ENCODE results near the gene RBM47. TPM values are rescaled to one million over a fixed set of nuclear protein-coding genes. Genes with fewer than 3 reads are reported as not detected.
A peak's percentile ranks its signal among the peaks of the same experiment; 100 is the strongest.

RBM47 gene
- total and polyA plus RNA-seq, 2 of the 4 experiments (the other 2 are of a cell fraction) = 0.44 to 1.1 TPM

DNA sequence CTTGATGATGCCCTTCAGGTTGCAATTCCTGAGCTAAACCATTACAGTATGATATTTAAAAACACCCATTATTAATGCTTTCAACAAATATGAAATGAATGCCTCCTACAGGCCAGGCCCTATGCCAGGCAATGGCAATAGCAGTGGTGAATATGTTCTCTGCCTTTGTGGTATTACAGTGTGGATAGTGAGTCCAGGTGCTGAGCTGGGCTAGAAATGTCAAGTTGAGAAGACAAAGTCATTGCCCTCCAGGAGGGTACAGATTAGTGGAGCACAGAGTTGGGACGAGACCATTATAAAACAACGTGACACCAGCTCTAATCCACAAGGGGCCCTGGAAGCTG lies 81.9 kb downstream of the RBM47 start:
- Histone ChIP-seq H3K4me3 (ENCODE audit: insufficient read depth, low read depth, low read length) (no peak overlapping the region), H2AFZ (replicated peaks; ENCODE audit: low read length, poor library complexity) (peak overlapping the region; percentile 81), H4K5ac (ENCODE audit: low read depth, low read length) (no peak overlapping the region), H4K91ac (ENCODE audit: insufficient read depth, low read depth, low read length) (no peak overlapping the region), H3K36me3 (ENCODE audit: control insufficient read depth, insufficient read depth, low read length) (no peaks in the 10 kb centered on the region), H2BK20ac (ENCODE audit: low read depth, low read length) (peak overlapping the region; percentile 76), H3K4me1 (ENCODE audit: control insufficient read depth, insufficient read depth, low read length) (0 out of 2 replicates have a peak, but pooled peaks cover 5% of the 10 kb centered on the region), H2AK9ac (replicated peaks; ENCODE audit: low read depth, low read length, poor library complexity) (peak overlapping the region; percentile 30), H3K9ac (ENCODE audit: low read depth, low read length) (no peak overlapping the region), H2BK120ac (ENCODE audit: low read depth, low read length) (0 out of 2 replicates have a peak overlapping the region, but pooled peaks have one; percentile 19), H2AK5ac (ENCODE audit: low read depth, low read length) (no peak overlapping the region), H3K27ac (ENCODE audit: insufficient read depth, low read length) (no peak overlapping the region), H3K56ac (ENCODE audit: extremely low read depth, insufficient read depth, low read length) (no peak overlapping the region), H2BK5ac (ENCODE audit: low read depth, low read length, poor library complexity, severe bottlenecking) (no peak overlapping the region), H3K79me1 (ENCODE audit: low read depth in 1 of 2, low read length in 2 of 2) (no peaks in the 10 kb centered on the region), H3K9me1 (ENCODE audit: insufficient read depth, low read length) (peaks cover 7% of the 10 kb centered on the region; the same call in 1 of the 2 replicates), H4K20me1 (ENCODE audit: insufficient read depth, low read length) (no peaks in the 10 kb centered on the region), H2BK15ac (ENCODE audit: low read depth, low read length) (no peak overlapping the region), H3K23ac (ENCODE audit: low read depth, low read length) (no peak overlapping the region), H3K18ac (ENCODE audit: low read depth, low read length) (no peak overlapping the region), H3K27me3 (ENCODE audit: control insufficient read depth, insufficient read depth, low read length) (no peaks in the 10 kb centered on the region), H3K14ac (replicated peaks; ENCODE audit: low read depth, low read length) (0 out of 2 replicates have a peak overlapping the region, but pooled peaks have one; percentile 68), H3K4ac (ENCODE audit: low read depth, low read length) (peak overlapping the region; percentile 52; the same call in 1 of the 2 replicates), H3K4me2 (ENCODE audit: low read depth, low read length) (no peak overlapping the region), H3K9me3 (ENCODE audit: control insufficient read depth, insufficient read depth, low read length) (no peaks in the 10 kb centered on the region), H4K8ac (ENCODE audit: low read depth in 2 of 2, low read length in 2 of 2) (no peak overlapping the region)
- intact Hi-C loops (cut with micrococcal nuclease) (loop anchor here (2.0 kb wide), 1 partner anchor 17 kb away; no protein-coding TSS in a partner anchor), in situ Hi-C loops (cut with MboI; ENCODE audit: low sequenced_read_pairs) (no loop called here), dilution Hi-C loops (cut with HindIII; ENCODE audit: low sequenced_read_pairs, unreplicated experiment) (no loop called here)
- WGBS, 2 experiments (ENCODE audit: extremely low coverage in 2 of 2, insufficient read length in 1 of 2) = no CpG with 5 or more reads among the region's 2 CpGs
- ATAC-seq (ENCODE audit: low read depth) (no peak), DNase-seq (no peak)
- ChIA-PET CTCF (interaction anchor here (0.6 kb wide), 1 partner anchor 224 kb away, joined by 4 read pairs; no protein-coding TSS in a partner anchor), POLR2A (ENCODE audit: unreplicated experiment) (no interaction called here)
- no TSS peak for BruUV-seq (replicated peaks)
- TF ChIP-seq MAFK (IDR thresholded peaks at IDR 0.05; ENCODE audit: low read depth, low read length) = no peak
- TF ChIP-seq BHLHE40 (IDR thresholded peaks at IDR 0.05; ENCODE audit: low read depth, low read length) = no peak
- TF ChIP-seq, protein P1, sequence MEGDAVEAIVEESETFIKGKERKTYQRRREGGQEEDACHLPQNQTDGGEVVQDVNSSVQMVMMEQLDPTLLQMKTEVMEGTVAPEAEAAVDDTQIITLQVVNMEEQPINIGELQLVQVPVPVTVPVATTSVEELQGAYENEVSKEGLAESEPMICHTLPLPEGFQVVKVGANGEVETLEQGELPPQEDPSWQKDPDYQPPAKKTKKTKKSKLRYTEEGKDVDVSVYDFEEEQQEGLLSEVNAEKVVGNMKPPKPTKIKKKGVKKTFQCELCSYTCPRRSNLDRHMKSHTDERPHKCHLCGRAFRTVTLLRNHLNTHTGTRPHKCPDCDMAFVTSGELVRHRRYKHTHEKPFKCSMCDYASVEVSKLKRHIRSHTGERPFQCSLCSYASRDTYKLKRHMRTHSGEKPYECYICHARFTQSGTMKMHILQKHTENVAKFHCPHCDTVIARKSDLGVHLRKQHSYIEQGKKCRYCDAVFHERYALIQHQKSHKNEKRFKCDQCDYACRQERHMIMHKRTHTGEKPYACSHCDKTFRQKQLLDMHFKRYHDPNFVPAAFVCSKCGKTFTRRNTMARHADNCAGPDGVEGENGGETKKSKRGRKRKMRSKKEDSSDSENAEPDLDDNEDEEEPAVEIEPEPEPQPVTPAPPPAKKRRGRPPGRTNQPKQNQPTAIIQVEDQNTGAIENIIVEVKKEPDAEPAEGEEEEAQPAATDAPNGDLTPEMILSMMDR (conservative IDR thresholded peaks at IDR 0.05; ENCODE audit: low read depth, low read length) = no peak
